ENCODE data around the gene PAX8.

GRCh38 chr2:113277474-113278072, 1.1 kb downstream of the PAX8 start:
- no peak for TF ChIP-seq FOXP2 (optimal IDR thresholded peaks at IDR 0.05; ENCODE audit: control extremely low read depth, extremely low read length, insufficient read depth)
- no peak for TF ChIP-seq POLR2AphosphoS5 (IDR thresholded peaks at IDR 0.05; ENCODE audit: borderline replicate concordance, low read depth, low read length)
- TF ChIP-seq EZH2 (IDR thresholded peaks at IDR 0.05), result no peak

Data from SK-N-MC (cell line).